Panc1 (cell line): ENCODE results near the gene NUP93. TPM values are rescaled to one million over a fixed set of nuclear protein-coding genes. Genes with fewer than 3 reads are reported as not detected.

Experiments
- ATAC-seq: fragments of 200-7000 bp; cut with Tn5 transposase; 2 replicates; pipeline ENCODE4 v1.9.1; 2020; ENCODE audit warnings: mild to moderate bottlenecking, moderate library complexity
- BruUV-seq: library from RNA; stranded (reverse); fragments of 400-500 nt; replicated peaks from 2 replicates; lab custom pipeline; 2021; lab: Mats Ljungman, UMichigan
- CTCF ChIA-PET: fragments of 300-600 bp; sonication (Branson Sonifier 250); formaldehyde crosslinking; loops from one replicate; lab custom pipeline; 2022; ENCODE audit warnings: antibody characterized with exemption; lab: Charles Lee
- POLR2A ChIA-PET: fragments of 300-600 bp; sonication (Branson Sonifier 250); formaldehyde crosslinking; loops from one replicate; lab custom pipeline; 2022; ENCODE audit warnings: antibody characterized with exemption; lab: Charles Lee
- DNase-seq: peaks from one replicate; pipeline ENCODE4 v3.0.0-alpha.2; 2010; ENCODE audit warnings: low read depth, low spot score
- H3K27ac ChIP-seq: 2 replicates; pipeline ENCODE4 v1.5.1; 2011; ENCODE audit warnings: mild to moderate bottlenecking, low read length, inconsistent platforms
- H3K27me3 ChIP-seq: fragments of 200-500 bp; sonication (Bioruptor generic); 2 replicates; pipeline ENCODE4 v1.6.0; 2014; ENCODE audit warnings: low read length, inconsistent platforms; ENCODE audit not compliant: control insufficient read depth, insufficient read depth
- H3K36me3 ChIP-seq: fragments of 200-500 bp; sonication (Bioruptor generic); 2 replicates; pipeline ENCODE4 v1.5.1; 2014; ENCODE audit warnings: inconsistent platforms, mild to moderate bottlenecking, low read length, moderate library complexity; ENCODE audit not compliant: control insufficient read depth, insufficient read depth
- H3K4me1 ChIP-seq: 2 replicates; pipeline ENCODE4 v1.5.1; 2011; ENCODE audit warnings: inconsistent platforms, mild to moderate bottlenecking, low read length, moderate library complexity; ENCODE audit not compliant: control insufficient read depth, insufficient read depth
- H3K4me3 ChIP-seq, 2 experiments: 2 replicates each; pipeline ENCODE4 v1.5.1; 2011 to 2012; ENCODE audit warnings: low read depth in 2 of 2, low read length in 2 of 2, mild to moderate bottlenecking in 2 of 2, inconsistent platforms in 1 of 2, moderate library complexity in 1 of 2
- H3K9me3 ChIP-seq: fragments of 200-500 bp; sonication (Bioruptor generic); 2 replicates; pipeline ENCODE4 v1.5.1; 2014; ENCODE audit warnings: low read depth, mild to moderate bottlenecking, inconsistent platforms, low read length, moderate library complexity; ENCODE audit not compliant: control insufficient read depth, insufficient read depth
- POLR2AphosphoS5 ChIP-seq: IDR thresholded peaks from 2 replicates; pipeline ENCODE4 v1.6.1; 2012; ENCODE audit warnings: mild to moderate bottlenecking, low read depth, low read length, moderate library complexity
- SIN3A ChIP-seq: IDR thresholded peaks from 2 replicates; pipeline ENCODE4 v1.6.1; 2012; ENCODE audit warnings: low read depth, mild to moderate bottlenecking, low read length, moderate library complexity, borderline replicate concordance; ENCODE audit not compliant: insufficient read depth
- TCF7L2 ChIP-seq: IDR thresholded peaks from 2 replicates; pipeline ENCODE4 v1.6.1; 2011; ENCODE audit warnings: mild to moderate bottlenecking, low read depth, low read length, inconsistent platforms
- in situ Hi-C: cut with HindIII; loops from 2 replicates; pipeline ENCODE4 v1.10.0; 2016; ENCODE audit warnings: low sequenced_read_pairs, low pct_unique_long_range_greater_than_20kb
- intact Hi-C: fragments of 100-400 bp; cut with micrococcal nuclease; formaldehyde crosslinking; loops from one replicate; pipeline ENCODE4 v1.10.0; 2022; ENCODE audit not compliant: unreplicated experiment
- total RNA-seq: library from RNA; stranded (reverse); gene quantifications from one replicate; pipeline ENCODE4 v1.2.1, GENCODE V29; 2021; ENCODE audit not compliant: unreplicated experiment
- TF ChIP-seq, protein P1 (sequence below): fragments of 450-650 bp; IDR thresholded peaks from 2 replicates; pipeline ENCODE4 v1.5.1; 2017; ENCODE audit warnings: mild to moderate bottlenecking
- TF ChIP-seq, protein P2 (sequence below), 2 experiments: IDR thresholded peaks; 2 replicates each; pipeline ENCODE4 v1.6.1; 2011 to 2012; ENCODE audit warnings: low read depth in 2 of 2, control low read depth in 1 of 2, low read length in 1 of 2, mild to moderate bottlenecking in 1 of 2, moderate library complexity in 1 of 2; ENCODE audit not compliant: insufficient read depth in 1 of 2

NUP93 gene
- total RNA-seq, 1 experiment from 2014 or later = 88.5 TPM

DNA sequence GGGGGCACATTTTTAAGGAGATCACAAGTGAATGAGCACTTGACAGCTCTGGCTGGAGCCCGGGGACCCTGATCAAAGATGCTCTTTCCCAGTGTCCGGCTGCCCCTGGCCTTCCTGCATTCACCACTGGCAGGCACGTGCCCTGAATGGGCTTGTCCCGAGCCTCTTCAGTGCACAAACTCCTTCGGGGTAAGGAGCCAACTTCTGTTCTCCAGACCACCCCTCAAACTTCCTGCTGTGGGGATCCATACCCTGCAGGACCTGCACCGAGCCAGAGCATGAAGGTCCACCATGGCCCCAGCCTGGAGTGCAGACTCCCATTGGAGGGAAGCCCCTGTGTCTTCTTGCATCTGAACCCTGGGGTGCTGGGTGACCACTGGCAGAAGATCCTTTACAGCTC, 125.3 kb downstream of the NUP93 start:
- Histone ChIP-seq H3K36me3 (no peaks in the 10 kb centered on the region), H3K4me3 (no peak overlapping the region), H3K9me3 (no peaks in the 10 kb centered on the region), H3K27me3 (no peaks in the 10 kb centered on the region), H3K4me1 (no peaks in the 10 kb centered on the region; the same call in 1 of the 2 replicates), H3K27ac (no peak overlapping the region)
- CTCF ChIA-PET = no interaction called here
- TF ChIP-seq, protein P1, sequence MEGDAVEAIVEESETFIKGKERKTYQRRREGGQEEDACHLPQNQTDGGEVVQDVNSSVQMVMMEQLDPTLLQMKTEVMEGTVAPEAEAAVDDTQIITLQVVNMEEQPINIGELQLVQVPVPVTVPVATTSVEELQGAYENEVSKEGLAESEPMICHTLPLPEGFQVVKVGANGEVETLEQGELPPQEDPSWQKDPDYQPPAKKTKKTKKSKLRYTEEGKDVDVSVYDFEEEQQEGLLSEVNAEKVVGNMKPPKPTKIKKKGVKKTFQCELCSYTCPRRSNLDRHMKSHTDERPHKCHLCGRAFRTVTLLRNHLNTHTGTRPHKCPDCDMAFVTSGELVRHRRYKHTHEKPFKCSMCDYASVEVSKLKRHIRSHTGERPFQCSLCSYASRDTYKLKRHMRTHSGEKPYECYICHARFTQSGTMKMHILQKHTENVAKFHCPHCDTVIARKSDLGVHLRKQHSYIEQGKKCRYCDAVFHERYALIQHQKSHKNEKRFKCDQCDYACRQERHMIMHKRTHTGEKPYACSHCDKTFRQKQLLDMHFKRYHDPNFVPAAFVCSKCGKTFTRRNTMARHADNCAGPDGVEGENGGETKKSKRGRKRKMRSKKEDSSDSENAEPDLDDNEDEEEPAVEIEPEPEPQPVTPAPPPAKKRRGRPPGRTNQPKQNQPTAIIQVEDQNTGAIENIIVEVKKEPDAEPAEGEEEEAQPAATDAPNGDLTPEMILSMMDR = no peak
- no peak for TF ChIP-seq POLR2AphosphoS5
- no peak for TF ChIP-seq SIN3A
- TF ChIP-seq, protein P2, sequence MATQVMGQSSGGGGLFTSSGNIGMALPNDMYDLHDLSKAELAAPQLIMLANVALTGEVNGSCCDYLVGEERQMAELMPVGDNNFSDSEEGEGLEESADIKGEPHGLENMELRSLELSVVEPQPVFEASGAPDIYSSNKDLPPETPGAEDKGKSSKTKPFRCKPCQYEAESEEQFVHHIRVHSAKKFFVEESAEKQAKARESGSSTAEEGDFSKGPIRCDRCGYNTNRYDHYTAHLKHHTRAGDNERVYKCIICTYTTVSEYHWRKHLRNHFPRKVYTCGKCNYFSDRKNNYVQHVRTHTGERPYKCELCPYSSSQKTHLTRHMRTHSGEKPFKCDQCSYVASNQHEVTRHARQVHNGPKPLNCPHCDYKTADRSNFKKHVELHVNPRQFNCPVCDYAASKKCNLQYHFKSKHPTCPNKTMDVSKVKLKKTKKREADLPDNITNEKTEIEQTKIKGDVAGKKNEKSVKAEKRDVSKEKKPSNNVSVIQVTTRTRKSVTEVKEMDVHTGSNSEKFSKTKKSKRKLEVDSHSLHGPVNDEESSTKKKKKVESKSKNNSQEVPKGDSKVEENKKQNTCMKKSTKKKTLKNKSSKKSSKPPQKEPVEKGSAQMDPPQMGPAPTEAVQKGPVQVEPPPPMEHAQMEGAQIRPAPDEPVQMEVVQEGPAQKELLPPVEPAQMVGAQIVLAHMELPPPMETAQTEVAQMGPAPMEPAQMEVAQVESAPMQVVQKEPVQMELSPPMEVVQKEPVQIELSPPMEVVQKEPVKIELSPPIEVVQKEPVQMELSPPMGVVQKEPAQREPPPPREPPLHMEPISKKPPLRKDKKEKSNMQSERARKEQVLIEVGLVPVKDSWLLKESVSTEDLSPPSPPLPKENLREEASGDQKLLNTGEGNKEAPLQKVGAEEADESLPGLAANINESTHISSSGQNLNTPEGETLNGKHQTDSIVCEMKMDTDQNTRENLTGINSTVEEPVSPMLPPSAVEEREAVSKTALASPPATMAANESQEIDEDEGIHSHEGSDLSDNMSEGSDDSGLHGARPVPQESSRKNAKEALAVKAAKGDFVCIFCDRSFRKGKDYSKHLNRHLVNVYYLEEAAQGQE (IDR thresholded peaks at IDR 0.05; ENCODE audit: insufficient read depth in 1 of 2, low read depth in 2 of 2, low read length in 1 of 2) = no peak
- TF ChIP-seq TCF7L2 = no peak
- DNase-seq = no peak
- no peak for ATAC-seq
- POLR2A ChIA-PET = no interaction called here
- intact Hi-C loops = no loop called here
- no TSS peak for BruUV-seq
- in situ Hi-C loops = no loop called here

DNA sequence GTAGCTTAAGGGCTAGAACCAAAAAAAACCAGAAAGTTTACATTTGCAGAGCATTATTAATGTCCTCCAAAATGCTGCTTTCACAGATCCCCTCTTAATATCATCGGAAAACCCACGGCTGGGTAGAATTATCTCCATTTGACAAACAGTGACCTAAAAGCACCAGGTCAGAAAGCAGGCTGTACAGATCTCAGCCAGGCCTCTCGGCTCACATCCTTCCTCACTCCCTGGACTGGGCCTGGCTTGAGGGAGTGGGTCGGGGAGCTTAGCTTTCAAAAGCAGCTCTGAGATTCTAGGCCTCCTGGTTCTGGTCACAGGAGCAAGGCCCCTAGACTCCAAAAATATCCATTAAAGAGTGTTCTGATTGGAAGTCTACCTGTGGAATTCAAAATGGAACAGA, 126.0 kb downstream of the NUP93 start:
- Histone ChIP-seq H3K9me3 (no peaks in the 10 kb centered on the region), H3K27me3 (no peaks in the 10 kb centered on the region), H3K27ac (no peak overlapping the region), H3K4me3 (no peak overlapping the region), H3K4me1 (peaks cover 4% of the 10 kb centered on the region; the same call in 1 of the 2 replicates), H3K36me3 (no peaks in the 10 kb centered on the region)
- BruUV-seq = no TSS peak
- DNase-seq (no peak), ATAC-seq (no peak)
- ChIA-PET CTCF (no interaction called here), POLR2A (no interaction called here)
- intact Hi-C loops = no loop called here
- in situ Hi-C loops = no loop called here
- TF ChIP-seq SIN3A (no peak), POLR2AphosphoS5 (no peak), TCF7L2 (no peak)
- TF ChIP-seq, protein P1 = no peak
- TF ChIP-seq, protein P2 (IDR thresholded peaks at IDR 0.05; ENCODE audit: insufficient read depth in 1 of 2, low read depth in 2 of 2, low read length in 1 of 2) = no peak
